ENCODE results near the gene EIF3D. TPM values are rescaled to one million over a fixed set of nuclear protein-coding genes. Genes with fewer than 3 reads are reported as not detected.
A peak's percentile ranks its signal among the peaks of the same experiment; 100 is the strongest.

The EIF3D gene
- total and polyA plus RNA-seq, 9 of the 15 experiments (the other 6 are each of a cell fraction or from before 2014, with no cell fraction given) = 191 to 422 (median 279) TPM

- peak; percentile 26; the same call in 1 of the 2 replicates for TF ChIP-seq ZNF592 (IDR thresholded peaks at IDR 0.05)
- peak; percentile 20 to 57; a peak in 2 of 4 replicates for TF ChIP-seq RCOR1 (IDR thresholded peaks at IDR 0.05; ENCODE audit: borderline replicate concordance in 1 of 2, low read depth in 2 of 2, low read length in 2 of 2)
- TF ChIP-seq KLF16 (IDR thresholded peaks at IDR 0.05) = no peak
- peak; percentile 84 for TF ChIP-seq NFIC (IDR thresholded peaks at IDR 0.05)
- peak; percentile 74 for TF ChIP-seq JUND (IDR thresholded peaks at IDR 0.05; ENCODE audit: borderline replicate concordance, low read depth, low read length)
- peak; percentile 28; the same call in 1 of the 3 replicates for TF ChIP-seq JUND (tag; IDR thresholded peaks at IDR 0.05; ENCODE audit: borderline replicate concordance, low read depth, low read length)
- peak; percentile 60; the same call in 1 of the 2 replicates for TF ChIP-seq HDAC2 (IDR thresholded peaks at IDR 0.05)
- peak; percentile 67; the same call in 1 of the 2 replicates for TF ChIP-seq SMARCA5 (IDR thresholded peaks at IDR 0.05)
- TF ChIP-seq EP400 (IDR thresholded peaks at IDR 0.05) = peak; percentile 25; the same call in 1 of the 2 replicates
- peak in 1 of 3 experiments; percentile 70 for TF ChIP-seq YY1 (IDR thresholded peaks at IDR 0.05; ENCODE audit: borderline replicate concordance in 1 of 3, control insufficient read depth in 1 of 3, extremely low read depth in 1 of 3, insufficient read depth in 3 of 3, insufficient read length in 1 of 3, insufficient replicate concordance in 2 of 3, low read depth in 1 of 3, low read length in 2 of 3)
- TF ChIP-seq ZNF668 (CRISPR knock-in tag; IDR thresholded peaks at IDR 0.05) = no peak
- no peak for TF ChIP-seq ZNF318 (IDR thresholded peaks at IDR 0.05; ENCODE audit: borderline replicate concordance in 1 of 2, low read depth in 1 of 2)
- TF ChIP-seq EHMT2 (IDR thresholded peaks at IDR 0.05) = no peak
Measured at GRCh38 chr22:36541831-36542411, 13.0 kb upstream of the EIF3D start (continued).

Measured in K562 (cell line).